ENCODE results near the gene PLXDC1. TPM values are rescaled to one million over a fixed set of nuclear protein-coding genes. Genes with fewer than 3 reads are reported as not detected.
"Not testable (repeated sequence)": the region's sequence is repeated elsewhere in the genome, so short reads cannot be mapped to it uniquely, and the experiment has no call there.

The PLXDC1 gene
- total and polyA plus RNA-seq, 12 donors, result 7.3 to 21.3 (median 11.2) TPM

- Histone ChIP-seq H3K27ac (no peak overlapping the region), H3K9me3 (peaks cover 0 to 6% (median 0%) of the 10 kb centered on the region in 11 donors), H3K36me3 (no peaks in the 10 kb centered on the region), H3K4me1 (peaks cover 0 to 19% (median 9%) of the 10 kb centered on the region in 9 donors), H3K27me3 (no peaks in the 10 kb centered on the region), H3K4me3 (no peak overlapping the region)
- intact Hi-C loops (cut with DNase I), result no loop called here
- DNase-seq, result no peak
- TF ChIP-seq CTCF (IDR thresholded peaks at IDR 0.05), result no peak
- WGBS, 2 donors, result 42 to 59% methylated on average over 2 of the region's 2 CpGs
- no peak for ATAC-seq
Observed at GRCh38 chr17:39054111-39054645, 97.3 kb downstream of the PLXDC1 start.

GRCh38 chr17:39052423-39052822, 99.0 kb downstream of the PLXDC1 start:
- H3K4me3 ChIP-seq; H3K27me3 ChIP-seq; DNase-seq; ATAC-seq; intact Hi-C loops (cut with DNase I); H3K36me3 ChIP-seq; H3K27ac ChIP-seq: not testable (repeated sequence)
- 91 to 93% methylated on average over 3 of the region's 3 CpGs for WGBS, 2 donors
- Histone ChIP-seq H3K4me1 (peaks cover 0 to 13% (median 7%) of the 10 kb centered on the region in 9 donors), H3K9me3 (peaks cover 0 to 18% (median 8%) of the 10 kb centered on the region in 11 donors)

GRCh38 chr17:39051001-39051585, 100.3 kb downstream of the PLXDC1 start:
- Histone ChIP-seq H3K27ac (no peak overlapping the region), H3K36me3 (no peaks in the 10 kb centered on the region), H3K27me3 (no peaks in the 10 kb centered on the region), H3K4me3 (no peak overlapping the region), H3K9me3 (peaks cover 0 to 31% (median 22%) of the 10 kb centered on the region in 11 donors), H3K4me1 (peaks cover 0 to under 1% (median 0%) of the 10 kb centered on the region in 9 donors)
- 74 to 91% methylated on average over 12 of the region's 12 CpGs for WGBS, 2 donors
- TF ChIP-seq CTCF (IDR thresholded peaks at IDR 0.05), result no peak
- no peak for DNase-seq
- no peak for ATAC-seq
- intact Hi-C loops (cut with DNase I), result no loop called here

DNA sequence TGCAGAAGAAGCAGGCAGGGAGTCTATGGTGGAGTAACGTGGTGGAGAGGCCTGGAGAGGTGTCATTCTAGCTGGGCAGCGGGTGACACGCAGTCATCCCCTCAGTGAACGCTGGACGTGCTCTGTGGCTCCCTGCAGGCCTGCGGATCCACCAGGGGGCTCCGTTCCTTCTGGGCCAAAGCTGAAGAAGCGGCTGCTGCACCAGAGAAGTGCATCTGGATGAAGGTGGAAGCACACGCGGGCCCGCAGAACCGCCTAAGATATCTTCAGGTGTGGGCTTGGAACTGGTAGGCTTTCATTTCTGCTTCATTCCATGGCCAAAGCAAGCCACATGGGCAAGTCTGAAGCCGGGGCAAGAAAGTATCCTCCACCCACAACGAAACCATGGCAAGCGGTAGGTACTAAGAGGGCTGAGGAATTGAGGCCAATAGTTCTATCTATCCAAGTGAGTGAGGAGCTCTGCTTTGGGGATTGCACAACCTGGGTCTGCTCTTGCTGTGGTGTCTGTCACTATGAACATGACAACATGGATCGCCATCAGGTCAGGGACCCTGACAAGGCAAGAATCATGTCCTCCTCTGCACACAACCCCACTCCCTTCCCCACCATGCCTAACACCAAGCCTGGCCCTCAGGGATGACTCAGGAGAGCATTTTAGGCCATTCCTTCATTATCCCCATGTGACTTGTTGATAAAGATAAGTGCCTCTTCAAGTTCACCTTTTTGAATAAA, 105.3 kb downstream of the PLXDC1 start:
- no peak for DNase-seq
- H3K36me3 ChIP-seq, result no peaks in the 10 kb centered on the region
- no peaks in the 10 kb centered on the region for H3K27me3 ChIP-seq
- H3K4me3 ChIP-seq, result no peak overlapping the region
- ATAC-seq, result no peak
- intact Hi-C loops (cut with DNase I), result no loop called here
- no peak for TF ChIP-seq CTCF (IDR thresholded peaks at IDR 0.05)
- H3K4me1 ChIP-seq, result no peaks in the 10 kb centered on the region
- H3K9me3 ChIP-seq, result peaks cover 0 to 37% (median 25%) of the 10 kb centered on the region in 11 donors
- WGBS, 2 donors, result 84 to 86% methylated on average over 16 of the region's 16 CpGs
- H3K27ac ChIP-seq, result no peak overlapping the region
